ENCODE data around the gene GLB1L. TPM values are rescaled to one million over a fixed set of nuclear protein-coding genes. Genes with fewer than 3 reads are reported as not detected.

GLB1L gene
- total and polyA plus RNA-seq, 2 of the 8 experiments (the other 6 are each of a cell fraction or from before 2014, with no cell fraction given): 3.7 to 4.0 TPM

GRCh38 chr2:219261024-219261855 is 16.0 kb upstream of the GLB1L start:
- H4K8ac ChIP-seq (ENCODE audit: extremely low read depth, insufficient read depth, low read length): no peak overlapping the region
- H3K14ac ChIP-seq (ENCODE audit: insufficient read length): no peak overlapping the region
- no peaks in the 10 kb centered on the region for H3K36me3 ChIP-seq (ENCODE audit: control insufficient read depth in 2 of 4, insufficient read depth in 4 of 4, low read length in 3 of 4)
- POLR2A ChIA-PET (ENCODE audit: partially characterized antibody): interaction anchor here (1.0 to 2.7 kb wide), 6 partner anchors 9 to 53 kb away, joined by 3 to 15 read pairs (median 4); partner anchors contain the start of genes GLB1L, STK16 and TUBA4B
- H2AFZ ChIP-seq (ENCODE audit: low read length): no peak overlapping the region
- no peak overlapping the region for H4K5ac ChIP-seq (ENCODE audit: insufficient read length, low read depth, low read length)
- no peaks in the 10 kb centered on the region for H3K79me2 ChIP-seq (ENCODE audit: control insufficient read depth in 1 of 2, insufficient read depth in 2 of 2, low read length in 2 of 2)
- no peak overlapping the region for H4K91ac ChIP-seq (replicated peaks; ENCODE audit: insufficient read length, low read length)
- H3K56ac ChIP-seq (replicated peaks; ENCODE audit: insufficient read length, low read depth, low read length): no peak overlapping the region
- H2AK5ac ChIP-seq (ENCODE audit: low read depth, low read length): no peak overlapping the region
- DNase-seq (ENCODE audit: low read depth in 1 of 2, low spot score in 2 of 2) (no peak), FAIRE-seq (no peak)
- H3K23ac ChIP-seq (ENCODE audit: insufficient read length): no peak overlapping the region
- H3K23me2 ChIP-seq (ENCODE audit: low read depth, low read length): no peaks in the 10 kb centered on the region
- no peak for TF ChIP-seq YY1 (IDR thresholded peaks at IDR 0.05; ENCODE audit: low read depth, low read length)
- no peak for TF ChIP-seq RAD21 (IDR thresholded peaks at IDR 0.05 in 1 of 2, conservative IDR thresholded peaks at IDR 0.05 in 1 of 2; ENCODE audit: low read depth in 2 of 2, low read length in 2 of 2)
- TF ChIP-seq EP300 (IDR thresholded peaks at IDR 0.05; ENCODE audit: borderline replicate concordance in 1 of 2, low read depth in 2 of 2, low read length in 2 of 2): no peak
- no peak for TF ChIP-seq E2F6 (IDR thresholded peaks at IDR 0.05)
- no peak for TF ChIP-seq SUZ12 (IDR thresholded peaks at IDR 0.05; ENCODE audit: low read length)
- TF ChIP-seq CEBPB (IDR thresholded peaks at IDR 0.05; ENCODE audit: low read depth, low read length): no peak
- peaks cover 0 to 7% (median 3%) of the 10 kb centered on the region in 4 experiments; a peak in 6 of 7 replicates for H3K27me3 ChIP-seq (replicated peaks in 1 of 4; ENCODE audit: control insufficient read depth in 3 of 4, extremely low read depth in 1 of 4, insufficient read depth in 3 of 4, low read length in 3 of 4)
- H3K4me3 ChIP-seq (ENCODE audit: extremely low read depth in 1 of 4, insufficient read depth in 2 of 4, low read depth in 3 of 4, low read length in 4 of 4): no peak overlapping the region
- no peak overlapping the region for H3K9ac ChIP-seq (replicated peaks in 1 of 4; ENCODE audit: extremely low read depth in 1 of 4, low read depth in 3 of 4, low read length in 3 of 4)
- H3K4me1 ChIP-seq (replicated peaks in 1 of 4; ENCODE audit: control insufficient read depth in 3 of 4, insufficient read depth in 4 of 4, low read length in 3 of 4): no peaks in the 10 kb centered on the region
- H3K4me2 ChIP-seq (ENCODE audit: insufficient read depth in 1 of 2, low read depth in 2 of 2, low read length in 2 of 2): no peak overlapping the region
- CTCF ChIA-PET (ENCODE audit: partially characterized antibody): interaction anchor here (0.8 to 6.5 kb wide), 10 partner anchors 9 to 128 kb away, joined by 3 to 37 read pairs (median 5); partner anchors contain the start of gene TUBA4B
- no peak overlapping the region for H3K4ac ChIP-seq (replicated peaks; ENCODE audit: insufficient read length, low read depth, low read length)
- WGBS, 2 experiments (ENCODE audit: extremely low coverage in 1 of 2, insufficient coverage in 1 of 2, insufficient read length in 1 of 2, insufficient replicate concordance in 2 of 2, low coverage in 1 of 2, low lambda C conversion rate in 2 of 2, missing lambda C conversion rate in 1 of 2): 85% methylated on average over 5 of the region's 5 CpGs; no CpG with 5 or more reads in 1 of the 2 experiments
- H2BK5ac ChIP-seq (ENCODE audit: low read depth, low read length): no peak overlapping the region
- H3K9me3 ChIP-seq (ENCODE audit: insufficient read depth in 2 of 2, low read depth in 1 of 2, low read length in 1 of 2): no peaks in the 10 kb centered on the region
- H2BK120ac ChIP-seq (replicated peaks; ENCODE audit: low read depth, low read length): no peak overlapping the region
- no peak overlapping the region for H3K18ac ChIP-seq (ENCODE audit: extremely low read depth, low read length)
- H3K27ac ChIP-seq (ENCODE audit: low read depth, low read length): no peak overlapping the region
- no peak overlapping the region for H2BK12ac ChIP-seq (ENCODE audit: low read depth, low read length)
- H2BK20ac ChIP-seq (ENCODE audit: low read length): no peak overlapping the region
- no peaks in the 10 kb centered on the region for H4K20me1 ChIP-seq (replicated peaks in 1 of 2; ENCODE audit: control insufficient read depth in 1 of 2, insufficient read depth in 2 of 2, low read length in 2 of 2)
- no peaks in the 10 kb centered on the region for H3K79me1 ChIP-seq (ENCODE audit: low read depth, low read length)
- H2BK15ac ChIP-seq (ENCODE audit: low read length): no peak overlapping the region
